HG02885 (cell line): Measurements from ENCODE around the gene CHST13.

Source experiments
- ATAC-seq: cut with Tn5 transposase; IDR thresholded peaks from one replicate; pipeline ENCODE4 v1.9.1; 2021; ENCODE audit warnings: mild to moderate bottlenecking; ENCODE audit not compliant: unreplicated experiment, poor library complexity

Gene CHST13

GRCh38 chr3:126523745-126524428, at the start of gene CHST13:
Gene CHST13 (plus strand): TSS chr3:126524155. CDS start chr3:126524333, 178 bp downstream.
- no peak for ATAC-seq

DNA sequence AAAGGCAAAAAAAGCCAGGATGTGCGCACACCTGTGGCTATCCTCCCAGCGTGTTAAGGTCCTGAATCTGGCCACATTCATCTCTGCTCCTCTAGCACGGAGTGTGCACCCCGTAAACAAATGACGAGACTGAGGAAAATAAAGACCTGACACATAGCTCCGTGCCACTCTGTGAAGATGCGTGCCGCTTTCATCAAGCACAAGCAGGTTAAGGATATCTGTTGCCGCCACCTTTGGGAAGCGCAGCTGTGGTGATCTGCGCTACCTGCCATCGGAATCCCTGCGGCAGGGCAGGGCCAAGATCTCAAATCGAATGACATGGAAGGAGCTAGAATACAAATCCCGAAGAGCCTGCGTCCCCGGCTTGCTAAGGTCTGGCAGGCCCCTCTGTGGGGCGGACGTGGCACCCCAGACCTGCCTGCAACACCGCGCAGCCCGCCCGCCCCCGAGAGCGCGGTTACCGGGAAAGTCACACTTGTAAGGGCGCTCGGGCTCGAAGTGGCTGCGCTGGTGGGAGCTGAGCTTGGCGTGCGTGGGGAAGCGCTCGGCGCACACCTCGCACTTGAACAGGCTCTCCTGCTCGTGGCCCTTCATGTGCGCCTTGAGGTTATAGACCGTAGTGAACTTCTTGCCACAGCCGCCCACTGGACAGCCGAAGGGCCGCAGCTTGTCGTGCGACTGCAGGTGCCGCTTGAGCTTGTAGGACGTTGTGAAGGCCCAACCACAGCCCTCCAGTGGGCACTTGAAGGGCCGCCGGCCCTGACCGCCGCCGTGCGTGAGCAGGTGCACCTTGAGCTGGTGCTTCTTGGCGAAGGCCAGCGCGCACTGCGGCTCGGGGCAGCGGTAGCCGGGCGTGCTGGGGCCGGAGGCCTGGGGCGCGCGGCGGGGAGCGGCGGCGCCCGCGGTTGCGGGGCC, 49.2 kb upstream of the CHST13 start:
- peak; percentile 25 for ATAC-seq

DNA sequence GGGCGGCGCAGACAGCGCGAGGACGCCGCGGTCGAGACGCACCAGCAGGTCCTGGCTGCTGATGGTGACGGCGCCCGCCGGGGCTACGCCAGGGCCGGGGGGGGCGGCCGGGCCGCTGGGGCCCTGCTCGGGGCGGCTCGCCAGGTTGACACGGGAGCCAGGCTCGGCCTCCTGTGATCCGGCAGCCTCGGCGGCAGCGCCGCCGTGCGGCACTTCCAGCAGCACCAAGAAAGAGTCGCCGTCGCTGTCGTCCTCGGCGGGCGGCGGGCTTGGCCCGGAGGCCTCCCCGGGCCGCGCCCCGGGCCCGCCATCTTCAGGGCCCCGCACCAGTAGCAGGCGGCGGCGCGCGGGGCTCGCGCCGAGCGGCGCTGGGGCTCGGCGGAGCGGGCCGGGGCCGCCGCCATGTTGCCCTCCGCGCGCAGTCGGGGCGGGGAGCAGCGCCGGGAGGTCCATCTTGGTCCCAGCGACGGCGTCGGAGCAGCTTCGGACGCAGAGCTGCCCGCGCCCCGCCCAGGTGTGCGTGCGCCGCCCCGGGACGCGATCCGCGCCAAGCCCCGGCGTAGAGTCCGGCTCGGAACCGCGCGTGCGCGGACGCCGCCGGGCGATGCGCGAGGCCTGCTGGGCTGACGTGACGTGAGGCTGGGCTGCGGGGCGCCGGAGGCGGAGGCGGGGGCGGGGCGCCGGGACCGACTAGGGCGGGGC, 48.4 kb upstream of the CHST13 start, which contains the start of gene ZXDC:
ZXDC (minus strand) TSS at position 479 of the 702 bp plus-strand sequence; CDS start at position 453, 26 bp downstream.
- ATAC-seq, result peak; percentile 79

GRCh38 chr3:126476166-126477060, 47.5 kb upstream of the CHST13 start:
- ATAC-seq, result peak; percentile 26

DNA sequence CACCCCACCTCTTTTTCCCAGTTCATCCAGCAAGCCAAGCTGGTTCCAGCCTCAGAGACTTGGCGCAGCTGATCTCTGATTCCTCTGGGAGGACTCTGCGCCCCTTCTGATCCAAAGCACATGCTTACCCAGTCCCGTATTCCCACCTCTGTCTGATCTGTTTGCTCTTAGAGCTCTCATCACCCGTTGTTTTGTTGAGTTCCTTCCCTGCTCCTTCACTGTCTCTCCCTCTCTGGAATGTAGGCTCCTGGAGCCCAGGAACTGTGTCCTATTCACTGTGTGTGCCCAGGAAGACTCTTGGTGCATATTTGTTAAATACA, 46.9 kb upstream of the CHST13 start:
- no peak for ATAC-seq

DNA sequence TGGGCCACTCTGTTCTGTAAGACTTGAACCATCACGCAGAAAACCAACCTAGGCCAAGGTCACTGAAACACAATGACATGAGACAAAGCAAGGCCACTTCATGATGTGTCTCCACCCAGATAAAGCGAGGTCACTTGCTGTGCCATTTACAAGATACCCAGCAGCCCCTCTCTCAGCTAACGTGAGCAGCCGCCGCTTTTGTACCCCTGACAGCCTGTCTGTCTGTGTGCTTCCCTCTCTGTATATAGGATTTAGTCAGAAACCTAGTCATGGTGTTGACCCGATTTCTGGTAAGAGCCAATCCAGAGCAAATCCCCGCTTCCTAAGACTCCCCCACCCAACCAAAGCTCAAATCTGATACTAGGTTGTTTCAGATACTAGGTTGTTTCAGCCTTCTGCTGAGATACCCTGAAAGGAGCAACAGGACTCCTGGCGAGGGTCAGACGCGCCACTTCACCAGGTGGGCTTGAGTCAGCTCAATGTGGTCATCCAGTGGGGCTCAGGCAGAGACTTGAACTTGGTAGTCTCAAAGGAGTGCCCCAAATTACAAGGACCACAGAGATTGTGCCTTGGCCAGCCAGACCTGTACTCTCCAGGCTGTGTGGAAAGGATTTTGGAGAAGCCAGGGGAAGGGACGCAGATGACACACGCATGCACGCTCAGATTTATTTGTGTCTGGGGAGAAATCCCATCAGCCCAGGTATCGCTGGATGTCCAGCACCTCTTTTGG, 45.2 kb upstream of the CHST13 start:
- ATAC-seq, result no peak

GRCh38 chr3:126479642-126480041, 44.3 kb upstream of the CHST13 start:
- ATAC-seq, result no peak

DNA sequence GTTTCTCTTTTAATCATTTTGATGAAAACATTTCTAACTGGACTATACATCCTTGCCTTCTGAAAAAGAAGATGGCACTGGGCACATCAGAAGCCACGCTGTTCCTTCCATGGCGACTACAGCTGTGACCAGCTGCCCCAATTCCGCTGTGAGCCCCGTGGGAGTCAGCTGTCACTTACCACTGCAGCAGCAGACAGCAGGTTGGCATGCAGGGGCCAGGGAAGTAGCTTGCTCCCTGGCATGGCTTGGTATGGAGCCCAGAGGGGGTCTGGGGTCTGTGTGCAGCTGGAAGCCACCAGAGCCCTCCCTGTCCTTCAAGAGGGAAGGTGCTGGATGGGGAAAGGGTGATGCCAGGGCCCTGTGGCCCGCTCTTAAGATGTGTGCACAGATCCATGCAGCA, 43.7 kb upstream of the CHST13 start:
- no peak for ATAC-seq

DNA sequence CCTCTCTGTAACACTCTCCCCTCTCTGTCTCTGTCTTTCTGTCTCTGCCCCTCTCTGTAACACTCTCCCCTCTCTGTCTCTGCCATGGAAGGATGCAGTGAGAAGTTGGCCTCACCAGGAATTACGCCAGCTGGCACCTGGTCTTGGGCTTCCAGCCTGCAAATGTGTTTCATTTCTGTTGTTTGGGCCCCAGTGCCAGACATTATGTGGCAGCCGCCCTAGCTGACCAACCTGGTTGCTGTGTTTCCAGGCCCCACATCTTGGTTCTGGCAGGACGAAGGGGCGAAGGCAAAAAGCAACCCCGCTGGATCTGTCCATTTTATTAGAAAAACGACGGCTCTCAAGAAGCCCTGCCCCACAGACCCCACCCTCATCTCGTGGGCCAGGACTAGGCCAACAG, 43.1 kb upstream of the CHST13 start:
- ATAC-seq, result no peak

- ATAC-seq, result no peak
Observed at GRCh38 chr3:126481808-126482502, 42.0 kb upstream of the CHST13 start.

DNA sequence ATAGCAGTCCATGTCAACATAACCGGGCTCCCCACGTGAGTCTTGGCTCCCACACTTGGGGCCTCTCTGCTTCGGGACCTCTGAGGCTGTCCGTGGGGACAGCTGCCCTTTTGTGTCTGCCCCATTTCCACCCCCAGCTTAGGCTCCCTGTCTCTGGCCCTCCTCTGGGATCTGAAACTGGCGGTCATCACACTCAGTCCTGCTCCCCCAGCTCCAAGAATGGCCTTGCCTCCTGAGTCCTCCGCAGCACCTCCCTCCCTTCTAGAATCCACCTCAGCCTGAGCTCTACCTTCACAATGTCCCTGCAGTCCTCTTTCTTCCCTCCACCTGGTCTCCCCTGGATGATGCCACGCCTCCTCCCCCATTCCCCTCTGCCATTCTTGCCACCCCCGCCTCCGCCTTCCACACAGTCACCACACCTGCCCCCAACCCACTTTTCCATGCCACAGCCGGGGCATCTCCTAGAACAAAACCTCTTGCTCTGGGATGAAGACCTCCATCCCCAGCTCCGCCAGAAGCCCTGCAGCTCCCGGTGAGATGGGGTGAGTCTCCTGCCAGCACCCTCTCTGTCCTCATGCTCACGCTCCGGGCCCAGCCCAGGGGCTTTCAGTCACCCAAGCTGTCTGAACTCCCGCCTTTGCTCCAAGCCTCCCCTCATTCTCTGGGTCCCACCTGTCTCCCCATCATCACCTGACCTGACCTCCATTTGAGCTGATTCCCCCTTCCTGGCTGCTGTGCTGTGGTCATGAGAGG, 41.3 kb upstream of the CHST13 start:
- ATAC-seq, result no peak

GRCh38 chr3:126483321-126483761, 40.6 kb upstream of the CHST13 start:
- no peak for ATAC-seq

GRCh38 chr3:126484148-126484547, 39.8 kb upstream of the CHST13 start:
- no peak for ATAC-seq

- no peak for ATAC-seq
Observed at GRCh38 chr3:126484662-126485061, 39.3 kb upstream of the CHST13 start.

DNA sequence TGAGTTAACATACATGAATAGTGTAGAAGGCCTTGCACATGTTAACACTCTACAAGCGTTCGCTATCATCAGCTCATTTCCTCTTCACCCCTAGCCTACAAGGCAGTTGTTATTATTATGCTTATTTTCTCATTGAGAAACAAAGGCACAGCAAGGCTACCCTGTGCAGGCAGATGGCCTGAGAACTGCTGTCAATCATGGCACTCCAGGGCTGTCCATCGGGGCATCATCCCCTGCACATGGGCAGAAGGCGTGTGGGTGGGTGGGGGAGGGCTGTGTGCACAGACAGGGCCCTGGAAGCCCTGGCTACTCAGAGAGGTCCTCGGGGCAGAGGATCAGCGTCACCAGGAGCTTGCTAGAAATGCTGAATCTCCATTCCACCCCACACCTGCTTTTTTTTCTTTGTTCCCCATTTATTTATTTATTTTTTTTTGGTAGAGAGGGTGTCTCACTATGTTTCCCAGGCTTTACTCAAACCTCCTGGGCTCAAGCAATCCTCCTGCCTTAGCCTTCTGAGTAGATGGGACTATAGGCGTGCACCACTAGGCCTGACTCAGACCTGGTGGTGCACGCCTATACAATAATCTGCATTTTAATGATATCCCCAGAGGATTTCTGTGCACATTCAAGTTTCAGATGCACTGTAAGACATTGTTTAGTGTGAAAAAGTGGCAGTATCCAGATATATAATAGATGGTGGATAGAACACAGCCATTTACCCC, 38.6 kb upstream of the CHST13 start:
- no peak for ATAC-seq

- no peak for ATAC-seq
Observed at GRCh38 chr3:126485956-126486355, 38.0 kb upstream of the CHST13 start.

DNA sequence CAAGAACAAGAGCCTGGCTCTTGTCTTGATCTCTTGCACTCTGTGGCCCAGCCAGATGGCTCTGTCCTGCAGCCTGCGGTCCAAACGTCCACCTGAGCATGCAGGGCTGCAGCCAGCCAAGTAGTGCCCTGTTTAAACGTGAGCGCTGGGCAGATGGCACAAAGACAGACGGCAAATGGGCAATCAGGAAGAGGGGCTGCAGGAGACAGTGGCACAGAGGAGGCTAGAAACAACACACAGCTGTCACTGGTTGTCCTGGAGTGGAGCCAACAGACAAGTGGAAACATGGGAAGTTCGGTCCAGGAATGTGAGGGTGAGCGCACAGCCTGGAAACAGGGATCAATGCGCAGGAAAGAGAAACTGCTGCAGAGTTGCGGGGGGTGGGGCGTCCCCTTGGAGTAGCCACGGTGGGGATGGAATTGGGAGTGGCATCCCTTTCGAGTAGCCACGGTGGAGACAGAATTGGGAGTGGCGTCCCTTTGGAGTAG, 37.6 kb upstream of the CHST13 start:
- ATAC-seq, result no peak
